ENCODE measurements around the gene AGMO. TPM values are rescaled to one million over a fixed set of nuclear protein-coding genes. Genes with fewer than 3 reads are reported as not detected.
A peak's percentile ranks its signal among the peaks of the same experiment; 100 is the strongest.

Gene AGMO
- total and polyA plus RNA-seq, 2 experiments from 2014 or later: 6.5 to 7.3 TPM

GRCh38 chr7:15352421-15353206 is 209.2 kb downstream of the AGMO start:
- H3K4me1 ChIP-seq (ENCODE audit: insufficient read depth): no peaks in the 10 kb centered on the region
- WGBS (ENCODE audit: low lambda C conversion rate, missing lambda C conversion rate): 82% methylated on average over 20 of the region's 20 CpGs
- no peaks in the 10 kb centered on the region for H3K36me3 ChIP-seq (replicated peaks; ENCODE audit: insufficient read depth, low read depth)
- peak overlapping the region; percentile 43 for H3K4me2 ChIP-seq
- no peaks in the 10 kb centered on the region for H3K79me2 ChIP-seq
- no peaks in the 10 kb centered on the region for H4K20me1 ChIP-seq (ENCODE audit: insufficient read depth, poor library complexity, severe bottlenecking)
- DNase-seq (ENCODE audit: low spot score): no peak
- TF ChIP-seq EZH2phosphoT487 (IDR thresholded peaks at IDR 0.05; ENCODE audit: low read depth, severe bottlenecking, unreplicated experiment) (no peak), CTCF (IDR thresholded peaks at IDR 0.05; ENCODE audit: poor library complexity) (no peak), EZH2 (IDR thresholded peaks at IDR 0.05; ENCODE audit: borderline replicate concordance) (no peak)
- H3K27ac ChIP-seq: no peak overlapping the region
- H3K9me3 ChIP-seq (ENCODE audit: low read depth): no peaks in the 10 kb centered on the region
- no peak overlapping the region for H2AFZ ChIP-seq
- H3K4me3 ChIP-seq: no peak overlapping the region
- no peaks in the 10 kb centered on the region for H3K9me2 ChIP-seq (replicated peaks; ENCODE audit: insufficient read depth)
- no peaks in the 10 kb centered on the region for H3K27me3 ChIP-seq

- Histone ChIP-seq H3K4me1 (ENCODE audit: insufficient read depth) (no peaks in the 10 kb centered on the region), H4K20me1 (ENCODE audit: insufficient read depth, poor library complexity, severe bottlenecking) (no peaks in the 10 kb centered on the region), H3K27me3 (no peaks in the 10 kb centered on the region), H3K36me3 (replicated peaks; ENCODE audit: insufficient read depth, low read depth) (no peaks in the 10 kb centered on the region), H3K79me2 (no peaks in the 10 kb centered on the region), H3K4me3 (no peak overlapping the region), H3K27ac (no peak overlapping the region), H3K9me3 (ENCODE audit: low read depth) (no peaks in the 10 kb centered on the region), H3K4me2 (no peak overlapping the region), H3K9me2 (replicated peaks; ENCODE audit: insufficient read depth) (no peaks in the 10 kb centered on the region), H2AFZ (no peak overlapping the region)
- WGBS (ENCODE audit: low lambda C conversion rate, missing lambda C conversion rate): 53% methylated on average over 1 of the region's 1 CpG
- no peak for DNase-seq (ENCODE audit: low spot score)
- TF ChIP-seq CTCF (IDR thresholded peaks at IDR 0.05; ENCODE audit: poor library complexity) (no peak), EZH2 (IDR thresholded peaks at IDR 0.05; ENCODE audit: borderline replicate concordance) (no peak), EZH2phosphoT487 (IDR thresholded peaks at IDR 0.05; ENCODE audit: low read depth, severe bottlenecking, unreplicated experiment) (no peak)
Observed at GRCh38 chr7:15345216-15345615, 216.6 kb downstream of the AGMO start.

GRCh38 chr7:15341817-15342216 is 220.0 kb downstream of the AGMO start:
- no peaks in the 10 kb centered on the region for H3K27me3 ChIP-seq
- H2AFZ ChIP-seq: no peak overlapping the region
- H3K4me1 ChIP-seq (ENCODE audit: insufficient read depth): no peaks in the 10 kb centered on the region
- WGBS (ENCODE audit: low lambda C conversion rate, missing lambda C conversion rate): 94% methylated on average over 4 of the region's 4 CpGs
- H3K9me2 ChIP-seq (replicated peaks; ENCODE audit: insufficient read depth): no peaks in the 10 kb centered on the region
- no peak overlapping the region for H3K4me2 ChIP-seq
- no peaks in the 10 kb centered on the region for H4K20me1 ChIP-seq (ENCODE audit: insufficient read depth, poor library complexity, severe bottlenecking)
- no peak overlapping the region for H3K27ac ChIP-seq
- no peaks in the 10 kb centered on the region for H3K9me3 ChIP-seq (ENCODE audit: low read depth)
- DNase-seq (ENCODE audit: low spot score): no peak
- no peaks in the 10 kb centered on the region for H3K79me2 ChIP-seq
- no peaks in the 10 kb centered on the region for H3K36me3 ChIP-seq (replicated peaks; ENCODE audit: insufficient read depth, low read depth)
- TF ChIP-seq CTCF (IDR thresholded peaks at IDR 0.05; ENCODE audit: poor library complexity): no peak
- H3K4me3 ChIP-seq: no peak overlapping the region

All from hepatocyte (in vitro differentiated cells).